Right lung (tissue), 5 donors: Measurements from ENCODE around the gene TCAF2. TPM values are rescaled to one million over a fixed set of nuclear protein-coding genes. Genes with fewer than 3 reads are reported as not detected.

Source experiments
- polyA plus RNA-seq, 5 donors: library from polyadenylated mRNA; unstranded; fragments of 120-200 nt; gene quantifications; one replicate each; pipeline versions ENCODE4 v1.2.1 to v1.2.3, GENCODE V29; 2013; ENCODE audit warnings: inconsistent platforms in 1 of 5, low replicate concordance in 1 of 5; ENCODE audit not compliant: insufficient read length in 5 of 5, insufficient read depth in 1 of 5

Gene TCAF2
- polyA plus RNA-seq, 5 donors = 3.0 to 6.1 (median 4.3) TPM

Other genes starting within 250 kb of the TCAF2 start
- gene ZYX, start 239.6 kb upstream of the TCAF2 start, polyA plus RNA-seq = 100 to 1,000 TPM; 105 to 328 (median 157) TPM
- 10 to 100 TPM; 10.5 to 15.8 (median 13.2) TPM for gene EPHA1, start 212.1 kb upstream of the TCAF2 start, polyA plus RNA-seq
- gene TAS2R60, start 177.5 kb upstream of the TCAF2 start, polyA plus RNA-seq = not detected
- gene TAS2R41, start 143.1 kb upstream of the TCAF2 start, polyA plus RNA-seq = not detected
- gene CTAGE15, start 49.2 kb upstream of the TCAF2 start, polyA plus RNA-seq = 1 to 10 TPM in 2 of 5 donors, under 1 TPM in 2, not detected in 1; 0.95 to 2.1 (median 1.3) TPM
- under 1 TPM in 2 of 5 donors, not detected in 3; 0.16 to 0.22 TPM for gene CTAGE6, start 136.7 kb downstream of the TCAF2 start, polyA plus RNA-seq